ENCODE measurements around the gene RSU1.
"Not testable (repeated sequence)": the region's sequence is repeated elsewhere in the genome, so short reads cannot be mapped to it uniquely, and the experiment has no call there.

RSU1 gene

GRCh38 chr10:16848562-16849154 lies 31.4 kb upstream of the RSU1 start:
- no peaks in the 10 kb centered on the region for H3K9me3 ChIP-seq (ENCODE audit: control insufficient read depth, insufficient read depth, low read length)
- H3K27me3 ChIP-seq (ENCODE audit: control insufficient read depth, insufficient read depth, low read length) = no peaks in the 10 kb centered on the region
- H3K9ac ChIP-seq (ENCODE audit: low read depth, low read length) = no peak overlapping the region
- no peaks in the 10 kb centered on the region for H3K36me3 ChIP-seq (ENCODE audit: control insufficient read depth, insufficient read depth, low read length)
- H3K4me1 ChIP-seq (ENCODE audit: control insufficient read depth, insufficient read depth, low read length) = no peaks in the 10 kb centered on the region
- no peak overlapping the region for H3K4me3 ChIP-seq (ENCODE audit: low read depth, low read length)

GRCh38 chr10:16847644-16848043 lies 30.4 kb upstream of the RSU1 start:
- Histone ChIP-seq H3K4me1 (ENCODE audit: control insufficient read depth, insufficient read depth, low read length) (no peaks in the 10 kb centered on the region), H3K9ac (ENCODE audit: low read depth, low read length) (no peak overlapping the region), H3K27me3 (ENCODE audit: control insufficient read depth, insufficient read depth, low read length) (no peaks in the 10 kb centered on the region), H3K9me3 (ENCODE audit: control insufficient read depth, insufficient read depth, low read length) (no peaks in the 10 kb centered on the region), H3K4me3 (ENCODE audit: low read depth, low read length) (no peak overlapping the region), H3K36me3 (ENCODE audit: control insufficient read depth, insufficient read depth, low read length) (no peaks in the 10 kb centered on the region)

GRCh38 chr10:16845248-16845647 lies 28.0 kb upstream of the RSU1 start:
- Histone ChIP-seq H3K4me3 (ENCODE audit: low read depth, low read length) (no peak overlapping the region), H3K4me1 (ENCODE audit: control insufficient read depth, insufficient read depth, low read length) (no peaks in the 10 kb centered on the region), H3K9ac (ENCODE audit: low read depth, low read length) (no peak overlapping the region), H3K36me3 (ENCODE audit: control insufficient read depth, insufficient read depth, low read length) (no peaks in the 10 kb centered on the region), H3K27me3 (ENCODE audit: control insufficient read depth, insufficient read depth, low read length) (no peaks in the 10 kb centered on the region), H3K9me3 (ENCODE audit: control insufficient read depth, insufficient read depth, low read length) (no peaks in the 10 kb centered on the region)

- H3K9me3 ChIP-seq (ENCODE audit: control insufficient read depth, insufficient read depth, low read length) = no peaks in the 10 kb centered on the region
- no peak overlapping the region for H3K4me3 ChIP-seq (ENCODE audit: low read depth, low read length)
- H3K36me3 ChIP-seq (ENCODE audit: control insufficient read depth, insufficient read depth, low read length) = no peaks in the 10 kb centered on the region
- H3K4me1 ChIP-seq (ENCODE audit: control insufficient read depth, insufficient read depth, low read length) = no peaks in the 10 kb centered on the region
- no peak overlapping the region for H3K9ac ChIP-seq (ENCODE audit: low read depth, low read length)
- H3K27me3 ChIP-seq (ENCODE audit: control insufficient read depth, insufficient read depth, low read length) = no peaks in the 10 kb centered on the region
Observed at GRCh38 chr10:16843252-16843870, 26.1 kb upstream of the RSU1 start.

GRCh38 chr10:16835228-16835627 lies 18.0 kb upstream of the RSU1 start:
- Histone ChIP-seq H3K27me3 (ENCODE audit: control insufficient read depth, insufficient read depth, low read length) (no peaks in the 10 kb centered on the region), H3K36me3 (ENCODE audit: control insufficient read depth, insufficient read depth, low read length) (no peaks in the 10 kb centered on the region), H3K9ac (ENCODE audit: low read depth, low read length) (no peak overlapping the region), H3K4me1 (ENCODE audit: control insufficient read depth, insufficient read depth, low read length) (no peaks in the 10 kb centered on the region), H3K4me3 (ENCODE audit: low read depth, low read length) (no peak overlapping the region), H3K9me3 (ENCODE audit: control insufficient read depth, insufficient read depth, low read length) (no peaks in the 10 kb centered on the region)

GRCh38 chr10:16832351-16833080 lies 15.3 kb upstream of the RSU1 start:
- no peak overlapping the region for H3K9ac ChIP-seq (ENCODE audit: low read depth, low read length)
- no peak overlapping the region for H3K4me3 ChIP-seq (ENCODE audit: low read depth, low read length)
- no peaks in the 10 kb centered on the region for H3K27me3 ChIP-seq (ENCODE audit: control insufficient read depth, insufficient read depth, low read length)
- no peaks in the 10 kb centered on the region for H3K36me3 ChIP-seq (ENCODE audit: control insufficient read depth, insufficient read depth, low read length)
- no peaks in the 10 kb centered on the region for H3K4me1 ChIP-seq (ENCODE audit: control insufficient read depth, insufficient read depth, low read length)
- H3K9me3 ChIP-seq (ENCODE audit: control insufficient read depth, insufficient read depth, low read length) = no peaks in the 10 kb centered on the region

- no peaks in the 10 kb centered on the region for H3K4me1 ChIP-seq (ENCODE audit: control insufficient read depth, insufficient read depth, low read length)
- H3K36me3 ChIP-seq (ENCODE audit: control insufficient read depth, insufficient read depth, low read length) = no peaks in the 10 kb centered on the region
- H3K9me3 ChIP-seq (ENCODE audit: control insufficient read depth, insufficient read depth, low read length) = no peaks in the 10 kb centered on the region
- H3K27me3 ChIP-seq (ENCODE audit: control insufficient read depth, insufficient read depth, low read length) = no peaks in the 10 kb centered on the region
- H3K4me3 ChIP-seq (ENCODE audit: low read depth, low read length) = no peak overlapping the region
- H3K9ac ChIP-seq (ENCODE audit: low read depth, low read length) = no peak overlapping the region
Observed at GRCh38 chr10:16828701-16829175, 11.5 kb upstream of the RSU1 start.

- H3K4me3 ChIP-seq (ENCODE audit: low read depth, low read length) = no peak overlapping the region
- peaks cover 5% of the 10 kb centered on the region for H3K9me3 ChIP-seq (ENCODE audit: control insufficient read depth, insufficient read depth, low read length)
- H3K36me3 ChIP-seq (ENCODE audit: control insufficient read depth, insufficient read depth, low read length) = no peaks in the 10 kb centered on the region
- H3K27me3 ChIP-seq (ENCODE audit: control insufficient read depth, insufficient read depth, low read length) = no peaks in the 10 kb centered on the region
- no peak overlapping the region for H3K9ac ChIP-seq (ENCODE audit: low read depth, low read length)
- H3K4me1 ChIP-seq (ENCODE audit: control insufficient read depth, insufficient read depth, low read length) = no peaks in the 10 kb centered on the region
Observed at GRCh38 chr10:16828114-16828568, 10.9 kb upstream of the RSU1 start.

- not testable (repeated sequence) for H3K4me1 ChIP-seq (ENCODE audit: control insufficient read depth, insufficient read depth, low read length); H3K36me3 ChIP-seq (ENCODE audit: control insufficient read depth, insufficient read depth, low read length); H3K9me3 ChIP-seq (ENCODE audit: control insufficient read depth, insufficient read depth, low read length); H3K9ac ChIP-seq (ENCODE audit: low read depth, low read length); H3K4me3 ChIP-seq (ENCODE audit: low read depth, low read length); H3K27me3 ChIP-seq (ENCODE audit: control insufficient read depth, insufficient read depth, low read length)
Observed at GRCh38 chr10:16827474-16827873, 10.2 kb upstream of the RSU1 start.

GRCh38 chr10:16822726-16823360 lies 5.6 kb upstream of the RSU1 start:
- Histone ChIP-seq H3K9me3 (ENCODE audit: control insufficient read depth, insufficient read depth, low read length) (peaks cover 10% of the 10 kb centered on the region), H3K4me3 (ENCODE audit: low read depth, low read length) (no peak overlapping the region), H3K36me3 (ENCODE audit: control insufficient read depth, insufficient read depth, low read length) (no peaks in the 10 kb centered on the region), H3K27me3 (ENCODE audit: control insufficient read depth, insufficient read depth, low read length) (no peaks in the 10 kb centered on the region), H3K9ac (ENCODE audit: low read depth, low read length) (no peak overlapping the region), H3K4me1 (ENCODE audit: control insufficient read depth, insufficient read depth, low read length) (no peaks in the 10 kb centered on the region)

- H3K27me3 ChIP-seq (ENCODE audit: control insufficient read depth, insufficient read depth, low read length) = no peaks in the 10 kb centered on the region
Observed at GRCh38 chr10:16822027-16822426, 4.8 kb upstream of the RSU1 start.

More at GRCh38 chr10:16822027-16822426, 4.8 kb upstream of the RSU1 start:
- Histone ChIP-seq H3K4me1 (ENCODE audit: control insufficient read depth, insufficient read depth, low read length) (no peaks in the 10 kb centered on the region), H3K36me3 (ENCODE audit: control insufficient read depth, insufficient read depth, low read length) (no peaks in the 10 kb centered on the region), H3K9me3 (ENCODE audit: control insufficient read depth, insufficient read depth, low read length) (peaks cover 10% of the 10 kb centered on the region), H3K9ac (ENCODE audit: low read depth, low read length) (no peak overlapping the region), H3K4me3 (ENCODE audit: low read depth, low read length) (no peak overlapping the region)

Measured in iPS-15b (cell line).